Ishikawa (cell line): ENCODE data around the gene PPP1R3D.

Source experiments
- EP300 ChIP-seq: IDR thresholded peaks from 2 replicates; pipeline ENCODE4 v1.6.1; 2012; ENCODE audit warnings: borderline replicate concordance
- FOXM1 ChIP-seq: IDR thresholded peaks from 2 replicates; pipeline ENCODE4 v1.6.1; 2012; ENCODE audit warnings: low read depth, borderline replicate concordance
- TAF1 ChIP-seq: IDR thresholded peaks from 2 replicates; pipeline ENCODE4 v1.6.1; 2012; ENCODE audit warnings: low read depth, mild to moderate bottlenecking
- TEAD4 ChIP-seq: IDR thresholded peaks from 2 replicates; pipeline ENCODE4 v1.6.1; 2012
- USF1 ChIP-seq: IDR thresholded peaks from 2 replicates; pipeline ENCODE4 v1.6.1; 2012
- YY1 ChIP-seq: IDR thresholded peaks from 2 replicates; pipeline ENCODE4 v1.6.1; 2012; ENCODE audit warnings: low read depth

DNA sequence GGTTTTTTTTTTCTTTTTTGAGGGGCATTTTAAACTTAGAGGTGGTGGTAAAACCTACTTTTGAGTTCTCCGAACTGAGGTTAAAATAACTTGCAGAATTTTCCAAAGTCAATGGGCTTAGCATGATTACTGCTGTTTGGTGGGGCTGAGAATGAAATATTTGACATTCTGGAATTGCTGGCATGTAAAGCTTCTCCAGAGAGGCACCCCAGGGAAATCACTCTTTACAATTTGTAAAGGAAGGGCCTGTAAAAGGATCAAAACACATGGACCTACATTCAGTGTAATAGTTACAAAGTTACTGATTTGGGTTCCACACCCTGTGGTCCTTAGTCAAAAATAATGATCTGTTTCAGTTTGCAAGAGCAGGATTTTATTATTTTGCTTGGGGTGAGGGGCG lies 5.6 kb upstream of the PPP1R3D start:
- TF ChIP-seq FOXM1 (no peak), TEAD4 (no peak), USF1 (no peak), EP300 (no peak), YY1 (no peak), TAF1 (no peak)
